Measurements from ENCODE around the gene ZNF615. TPM values are rescaled to one million over a fixed set of nuclear protein-coding genes. Genes with fewer than 3 reads are reported as not detected.
"Not testable (repeated sequence)": the region's sequence is repeated elsewhere in the genome, so short reads cannot be mapped to it uniquely, and the experiment has no call there.

The ZNF615 gene
- total RNA-seq, 3 donors from 2014 or later: 15.4 to 35.9 (median 27.2) TPM

- Histone ChIP-seq H3K36me3 (peaks cover 10% of the 10 kb centered on the region), H3K4me1 (no peaks in the 10 kb centered on the region), H3K27ac (no peak overlapping the region), H3K9me3 (peaks cover 93 to 98% of the 10 kb centered on the region in 2 donors), H3K27me3 (no peaks in the 10 kb centered on the region), H3K4me3 (no peak overlapping the region)
- DNase-seq (ENCODE audit: low spot score in 2 of 2): no peak
- no peak for TF ChIP-seq CTCF (IDR thresholded peaks at IDR 0.05)
- intact Hi-C loops (cut with DNase I; ENCODE audit: low total_unique reads): no loop called here
These were observed 29.1 kb downstream of the ZNF615 start for GRCh38 chr19:51978882-51979281.

DNA sequence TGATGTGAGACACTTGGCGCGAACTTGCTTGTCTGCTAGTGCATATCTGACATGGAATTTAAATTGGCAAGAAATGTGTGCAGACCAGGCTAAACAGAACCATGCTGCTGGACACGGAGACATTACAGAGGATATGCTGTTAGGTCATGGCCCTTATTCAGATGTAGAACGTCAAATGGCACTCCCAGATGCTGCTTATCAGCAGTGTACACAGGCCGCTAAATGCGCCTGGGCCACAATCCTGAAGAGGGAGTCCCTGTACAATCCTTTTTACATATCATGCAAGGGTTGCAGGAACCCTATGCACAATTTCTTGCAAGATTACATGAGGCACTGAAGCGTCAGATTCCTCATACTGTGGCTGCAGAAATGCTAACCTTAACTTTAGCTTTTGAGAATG is 30.7 kb downstream of the ZNF615 start:
- intact Hi-C loops (cut with DNase I; ENCODE audit: low total_unique reads): no loop called here
- peaks cover 93 to 98% of the 10 kb centered on the region in 2 donors for H3K9me3 ChIP-seq
- DNase-seq (ENCODE audit: low spot score in 2 of 2): no peak
- H3K27me3 ChIP-seq: no peaks in the 10 kb centered on the region
- H3K4me1 ChIP-seq: no peaks in the 10 kb centered on the region
- TF ChIP-seq POLR2A (IDR thresholded peaks at IDR 0.05) (no peak), CTCF (IDR thresholded peaks at IDR 0.05) (no peak), POLR2AphosphoS5 (IDR thresholded peaks at IDR 0.05) (no peak)
- peaks cover 19% of the 10 kb centered on the region for H3K36me3 ChIP-seq
- no peak overlapping the region for H3K4me3 ChIP-seq
- no peak overlapping the region for H3K27ac ChIP-seq

GRCh38 chr19:51976852-51977251 is 31.2 kb downstream of the ZNF615 start:
- H3K9me3 ChIP-seq: peaks cover 94 to 98% of the 10 kb centered on the region in 2 donors
- TF ChIP-seq POLR2A (IDR thresholded peaks at IDR 0.05): no peak
- no peak for TF ChIP-seq CTCF (IDR thresholded peaks at IDR 0.05)
- no peak for TF ChIP-seq POLR2AphosphoS5 (IDR thresholded peaks at IDR 0.05)
- no peak for DNase-seq (ENCODE audit: low spot score in 2 of 2)
- H3K4me3 ChIP-seq: no peak overlapping the region
- H3K36me3 ChIP-seq: peaks cover 19% of the 10 kb centered on the region
- H3K27ac ChIP-seq: no peak overlapping the region
- intact Hi-C loops (cut with DNase I; ENCODE audit: low total_unique reads): no loop called here
- H3K4me1 ChIP-seq: no peaks in the 10 kb centered on the region
- no peaks in the 10 kb centered on the region for H3K27me3 ChIP-seq

DNA sequence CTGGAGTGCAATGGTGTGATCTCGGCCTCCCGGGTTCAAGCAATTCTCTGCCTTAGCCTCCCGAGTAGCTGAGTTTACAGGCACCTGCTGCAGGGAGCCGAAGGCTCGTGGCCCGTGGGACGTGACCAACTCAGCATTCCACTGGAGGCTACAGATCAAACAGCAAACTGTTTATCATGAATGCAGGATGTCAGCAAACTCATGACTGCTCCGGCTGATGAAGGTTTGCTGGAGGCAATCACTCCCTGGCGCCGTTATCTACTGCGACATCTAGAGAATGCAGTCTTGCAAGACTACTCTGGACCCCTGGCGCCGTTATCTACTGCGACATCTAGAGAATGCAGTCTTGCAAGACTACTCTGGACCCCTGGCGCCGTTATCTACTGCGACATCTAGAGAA is 32.2 kb downstream of the ZNF615 start:
- H3K27me3 ChIP-seq; H3K4me1 ChIP-seq; DNase-seq (ENCODE audit: low spot score in 2 of 2); H3K27ac ChIP-seq; intact Hi-C loops (cut with DNase I; ENCODE audit: low total_unique reads); H3K4me3 ChIP-seq: not testable (repeated sequence)
- Histone ChIP-seq H3K36me3 (peaks cover 29% of the 10 kb centered on the region), H3K9me3 (peaks cover 98% of the 10 kb centered on the region in 2 donors)

DNA sequence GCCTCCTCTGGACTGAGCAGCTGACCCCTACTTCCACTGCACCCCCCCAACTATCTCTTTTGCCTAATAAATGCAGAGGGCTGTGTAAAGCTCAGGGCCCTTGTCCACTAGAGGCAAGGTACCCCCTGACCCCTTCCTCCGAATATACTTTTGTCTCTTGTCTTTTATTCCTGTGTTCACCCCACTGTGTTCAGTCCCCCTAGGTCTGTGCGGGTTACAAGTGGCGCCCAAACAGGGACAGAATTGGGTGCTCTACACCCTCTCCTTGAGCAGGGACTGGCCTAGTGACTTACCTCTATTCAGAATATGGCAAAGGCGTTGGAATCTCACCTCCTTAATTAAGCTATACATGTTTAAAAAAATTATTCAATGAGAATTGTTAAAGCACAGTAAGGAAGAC is 36.4 kb downstream of the ZNF615 start:
- no peaks in the 10 kb centered on the region for H3K4me1 ChIP-seq
- no peak for DNase-seq (ENCODE audit: low spot score in 2 of 2)
- no peak overlapping the region for H3K27ac ChIP-seq
- H3K36me3 ChIP-seq: peaks cover 57% of the 10 kb centered on the region
- intact Hi-C loops (cut with DNase I; ENCODE audit: low total_unique reads): no loop called here
- no peaks in the 10 kb centered on the region for H3K27me3 ChIP-seq
- peak overlapping the region in 1 of 3 donors; percentile 37 for H3K4me3 ChIP-seq
- TF ChIP-seq POLR2AphosphoS5 (IDR thresholded peaks at IDR 0.05): no peak
- no peak for TF ChIP-seq POLR2A (IDR thresholded peaks at IDR 0.05)
- H3K9me3 ChIP-seq: peaks cover 96 to 98% of the 10 kb centered on the region in 2 donors

DNA sequence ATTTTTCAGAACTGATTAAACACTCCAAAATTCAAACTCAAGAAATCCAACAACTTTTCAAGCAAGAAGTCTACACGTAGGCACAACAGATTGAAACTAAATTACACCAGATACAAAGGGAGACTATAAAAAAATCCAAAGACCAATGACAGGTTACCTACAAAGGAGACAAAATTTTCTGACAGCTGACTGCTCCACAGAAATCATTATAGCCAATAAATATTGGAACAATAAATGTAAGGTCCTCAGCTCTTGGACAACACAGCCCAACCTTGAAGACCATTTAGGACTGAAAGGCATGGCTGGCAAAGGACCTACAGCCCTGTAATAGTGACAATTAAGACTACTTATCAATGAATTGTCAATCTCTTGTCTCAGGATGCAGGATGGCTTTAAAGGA is 37.3 kb downstream of the ZNF615 start:
- Histone ChIP-seq H3K9me3 (peaks cover 92 to 98% of the 10 kb centered on the region in 2 donors), H3K27ac (no peak overlapping the region), H3K27me3 (no peaks in the 10 kb centered on the region), H3K4me3 (no peak overlapping the region), H3K36me3 (peaks cover 66% of the 10 kb centered on the region), H3K4me1 (no peaks in the 10 kb centered on the region)
- intact Hi-C loops (cut with DNase I; ENCODE audit: low total_unique reads): no loop called here
- TF ChIP-seq POLR2AphosphoS5 (IDR thresholded peaks at IDR 0.05): no peak
- no peak for TF ChIP-seq CTCF (IDR thresholded peaks at IDR 0.05)
- no peak for TF ChIP-seq POLR2A (IDR thresholded peaks at IDR 0.05)
- no peak for DNase-seq (ENCODE audit: low spot score in 2 of 2)
